Stimulated activated CD8-positive, alpha-beta memory T cell treated with anti-CD3 and anti-CD28 coated beads, Interleukin-7, amount 100 ng/mL, for 24 hours (primary cell): Measurements from ENCODE around the gene C20orf173.

Source experiments
- DNase-seq: peaks from one replicate; pipeline ENCODE4 v3.0.0-alpha.2; 2020; ENCODE audit warnings: low read depth

The C20orf173 gene

DNA sequence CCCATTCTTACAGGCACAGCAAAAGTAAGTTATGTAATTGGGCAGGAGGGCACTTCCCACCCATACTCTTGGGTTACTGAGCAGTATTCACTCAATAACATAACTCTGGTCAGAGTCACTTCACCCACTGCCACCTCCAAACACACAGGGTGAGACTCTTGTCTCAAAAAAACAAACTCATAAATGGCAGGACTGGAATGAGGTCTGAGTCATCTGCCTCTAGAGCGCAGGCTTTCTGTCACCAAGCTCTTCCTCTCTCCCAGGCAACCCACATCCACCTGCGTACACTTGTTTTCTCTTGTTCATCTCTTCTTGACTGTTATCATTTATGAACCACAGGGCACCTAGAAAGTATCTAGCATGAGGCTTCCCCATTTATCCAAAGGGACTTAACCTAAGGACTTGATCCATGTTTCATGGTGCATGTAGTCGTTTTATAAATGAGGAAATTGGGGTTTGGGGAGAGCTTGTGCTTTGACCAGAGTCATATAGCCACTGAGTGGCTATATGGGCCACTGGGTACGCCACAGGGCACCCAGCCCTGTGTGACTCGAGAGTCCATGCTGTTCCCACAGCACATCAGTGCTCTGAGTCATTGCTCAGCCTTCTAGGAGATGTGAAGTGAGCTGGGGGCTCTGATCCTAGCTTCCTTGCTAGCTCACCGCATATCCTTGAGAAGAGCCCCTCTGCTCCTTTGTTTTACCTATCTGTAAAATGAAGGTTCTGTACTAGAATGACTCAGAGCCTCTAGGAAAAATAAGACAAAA, 22.4 kb downstream of the C20orf173 start:
- no peak for DNase-seq

DNA sequence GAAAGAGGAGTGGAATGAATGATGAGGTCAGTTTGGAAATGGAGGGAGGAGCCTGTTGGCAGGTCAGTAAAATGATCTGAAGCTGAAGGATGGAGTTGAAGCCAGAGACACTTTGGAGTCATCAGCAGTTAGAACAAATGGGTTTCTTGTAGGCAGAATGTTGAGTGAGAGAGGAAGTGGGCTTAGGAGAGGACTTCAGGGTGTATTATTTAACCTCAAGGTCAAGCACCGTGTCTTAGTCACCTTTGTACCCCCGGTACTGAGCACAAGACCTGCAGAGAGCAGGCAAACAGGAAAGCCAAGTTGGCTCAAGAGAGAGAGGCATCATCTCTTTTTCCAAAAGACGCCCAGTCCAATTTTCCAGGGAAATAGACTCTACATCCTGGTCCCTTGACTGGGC, 23.3 kb downstream of the C20orf173 start:
- DNase-seq = no peak

DNA sequence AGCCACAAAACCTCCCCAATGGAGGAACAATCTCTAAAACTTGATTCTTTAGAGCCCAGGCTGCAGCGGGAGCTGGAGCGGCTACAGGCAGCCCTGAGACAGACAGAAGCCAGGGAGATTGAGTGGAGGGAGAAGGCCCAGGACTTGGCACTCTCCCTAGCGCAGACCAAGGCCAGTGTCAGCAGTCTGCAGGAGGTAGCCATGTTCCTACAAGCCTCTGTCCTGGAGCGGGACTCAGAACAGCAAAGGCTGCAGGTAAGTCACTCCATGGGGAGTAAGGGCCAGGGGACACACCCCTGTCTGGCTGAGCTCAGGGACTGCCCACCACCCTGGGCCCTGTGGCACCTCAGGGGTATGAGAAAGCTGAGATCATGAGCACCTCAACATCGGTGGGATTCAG, 24.7 kb downstream of the C20orf173 start:
- DNase-seq = no peak

DNA sequence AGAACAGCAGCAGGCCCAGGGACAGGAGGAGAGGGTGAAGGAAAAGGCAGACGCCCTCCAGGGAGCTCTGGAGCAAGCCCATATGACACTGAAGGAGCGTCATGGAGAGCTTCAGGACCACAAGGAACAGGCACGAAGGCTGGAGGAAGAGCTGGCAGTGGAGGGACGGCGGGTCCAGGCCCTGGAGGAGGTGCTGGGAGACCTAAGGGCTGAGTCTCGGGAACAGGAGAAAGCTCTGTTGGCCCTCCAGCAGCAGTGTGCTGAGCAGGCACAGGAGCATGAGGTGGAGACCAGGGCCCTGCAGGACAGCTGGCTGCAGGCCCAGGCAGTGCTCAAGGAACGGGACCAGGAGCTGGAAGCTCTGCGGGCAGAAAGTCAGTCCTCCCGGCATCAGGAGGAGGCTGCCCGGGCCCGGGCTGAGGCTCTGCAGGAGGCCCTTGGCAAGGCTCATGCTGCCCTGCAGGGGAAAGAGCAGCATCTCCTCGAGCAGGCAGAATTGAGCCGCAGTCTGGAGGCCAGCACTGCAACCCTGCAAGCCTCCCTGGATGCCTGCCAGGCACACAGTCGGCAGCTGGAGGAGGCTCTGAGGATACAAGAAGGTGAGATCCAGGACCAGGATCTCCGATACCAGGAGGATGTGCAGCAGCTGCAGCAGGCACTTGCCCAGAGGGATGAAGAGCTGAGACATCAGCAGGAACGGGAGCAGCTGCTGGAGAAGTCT, 25.5 kb downstream of the C20orf173 start:
- DNase-seq = no peak

DNA sequence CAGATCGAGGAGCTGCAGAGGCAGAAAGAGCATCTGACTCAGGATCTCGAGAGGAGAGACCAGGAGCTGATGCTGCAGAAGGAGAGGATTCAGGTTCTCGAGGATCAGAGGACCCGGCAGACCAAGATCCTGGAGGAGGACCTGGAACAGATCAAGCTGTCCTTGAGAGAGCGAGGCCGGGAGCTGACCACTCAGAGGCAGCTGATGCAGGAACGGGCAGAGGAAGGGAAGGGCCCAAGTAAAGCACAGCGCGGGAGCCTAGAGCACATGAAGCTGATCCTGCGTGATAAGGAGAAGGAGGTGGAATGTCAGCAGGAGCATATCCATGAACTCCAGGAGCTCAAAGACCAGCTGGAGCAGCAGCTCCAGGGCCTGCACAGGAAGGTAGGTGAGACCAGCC, 26.2 kb downstream of the C20orf173 start:
- DNase-seq = no peak

DNA sequence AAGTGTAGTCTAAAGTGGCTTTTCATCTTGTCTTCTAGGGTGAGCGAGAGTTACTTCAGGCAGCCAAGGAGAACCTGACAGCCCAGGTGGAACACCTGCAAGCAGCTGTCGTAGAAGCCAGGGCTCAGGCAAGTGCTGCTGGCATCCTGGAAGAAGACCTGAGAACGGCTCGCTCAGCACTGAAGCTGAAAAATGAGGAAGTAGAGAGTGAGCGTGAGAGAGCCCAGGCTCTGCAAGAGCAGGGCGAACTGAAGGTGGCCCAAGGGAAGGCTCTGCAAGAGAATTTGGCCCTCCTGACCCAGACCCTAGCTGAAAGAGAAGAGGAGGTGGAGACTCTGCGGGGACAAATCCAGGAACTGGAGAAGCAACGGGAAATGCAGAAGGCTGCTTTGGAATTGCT, 27.1 kb downstream of the C20orf173 start:
- DNase-seq = no peak

DNA sequence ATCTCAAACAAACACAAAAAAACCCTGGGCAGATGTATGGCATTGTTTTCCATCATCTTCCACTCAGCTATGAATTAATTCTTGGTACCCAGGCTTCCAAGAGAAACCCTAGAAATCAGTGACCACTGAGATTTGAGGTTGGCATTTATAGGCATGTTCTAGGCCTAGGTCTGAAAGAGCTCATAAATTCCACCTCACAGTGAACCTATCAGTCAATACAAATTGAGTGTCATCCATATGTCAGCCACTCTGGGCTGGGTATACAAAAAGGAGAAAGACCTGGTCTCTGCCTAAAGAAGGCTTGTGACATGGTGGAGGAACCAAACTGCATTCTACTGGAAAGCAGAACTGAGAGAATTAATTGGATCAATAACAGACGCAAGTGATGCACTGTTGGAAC, 30.2 kb downstream of the C20orf173 start:
- DNase-seq = no peak

DNA sequence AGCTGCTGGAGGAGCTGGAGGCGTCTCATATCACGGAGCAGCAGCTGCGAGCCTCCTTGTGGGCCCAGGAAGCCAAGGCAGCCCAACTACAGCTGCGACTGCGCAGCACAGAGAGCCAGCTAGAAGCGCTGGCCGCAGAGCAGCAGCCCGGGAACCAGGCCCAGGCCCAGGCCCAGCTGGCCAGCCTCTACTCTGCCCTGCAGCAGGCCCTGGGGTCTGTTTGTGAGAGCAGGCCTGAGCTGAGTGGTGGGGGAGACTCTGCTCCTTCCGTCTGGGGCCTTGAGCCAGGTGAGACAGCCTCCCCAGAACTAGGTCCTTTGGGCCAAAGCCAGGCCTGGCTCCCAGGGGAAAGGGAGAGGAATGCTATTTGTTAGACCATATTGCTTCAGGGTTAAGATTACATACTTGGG, 31.7 kb downstream of the C20orf173 start:
- DNase-seq = no peak

DNA sequence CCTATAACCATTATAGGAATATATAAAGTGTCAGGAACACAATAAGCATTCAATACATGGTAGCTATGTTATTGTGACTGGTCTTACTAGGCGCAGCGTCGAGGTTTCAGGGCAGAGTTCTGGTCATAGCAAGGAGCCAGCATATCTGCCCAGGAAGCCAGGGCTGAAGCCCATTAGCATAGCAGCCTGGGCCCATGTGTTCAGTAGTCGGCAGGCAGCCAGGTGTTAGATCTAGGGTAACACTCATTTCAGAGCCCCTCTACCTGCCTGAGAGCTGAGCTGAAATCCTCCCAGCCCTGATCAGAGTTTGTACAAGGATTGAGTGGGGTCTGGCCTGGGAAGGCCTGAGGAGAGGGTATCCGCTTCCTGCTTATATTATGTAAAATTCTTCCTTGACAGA, 32.1 kb downstream of the C20orf173 start:
- no peak for DNase-seq

DNA sequence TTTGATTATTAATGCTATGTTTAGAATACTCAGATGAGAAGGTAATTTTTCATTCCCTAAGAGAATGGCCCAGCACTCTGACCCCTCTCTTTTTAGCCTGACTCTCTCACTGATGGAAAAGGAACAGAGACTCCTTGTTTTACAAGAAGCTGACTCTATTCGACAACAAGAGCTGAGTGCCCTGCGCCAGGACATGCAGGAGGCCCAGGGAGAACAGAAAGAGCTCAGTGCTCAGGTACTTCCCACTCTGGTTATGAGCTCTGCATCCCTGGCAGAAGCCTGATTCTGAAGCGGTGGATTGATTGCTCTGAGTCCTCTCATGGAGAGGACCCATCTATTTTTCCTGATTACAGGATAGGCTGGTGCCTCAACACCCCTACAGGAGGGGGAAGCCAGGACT, 33.0 kb downstream of the C20orf173 start:
- no peak for DNase-seq

DNA sequence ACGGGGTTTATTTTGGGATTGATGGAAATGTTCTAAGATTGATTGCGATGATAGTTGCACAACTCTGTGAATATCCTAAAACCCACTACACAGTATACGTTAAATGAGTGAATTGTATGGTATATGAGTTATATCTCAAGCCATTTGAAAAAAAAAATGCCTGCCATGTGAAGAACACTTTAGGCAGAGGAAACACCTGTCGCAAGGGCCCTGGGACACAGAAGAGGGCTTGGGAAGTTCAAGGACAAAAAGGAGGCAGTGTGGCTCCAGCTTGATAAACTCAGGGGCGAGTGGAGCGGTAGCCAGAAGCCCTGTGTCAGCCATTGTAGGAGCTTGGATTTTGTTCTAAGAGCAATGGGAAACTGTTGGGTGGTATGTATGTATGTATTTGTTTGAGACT, 37.1 kb downstream of the C20orf173 start:
- DNase-seq = no peak

DNA sequence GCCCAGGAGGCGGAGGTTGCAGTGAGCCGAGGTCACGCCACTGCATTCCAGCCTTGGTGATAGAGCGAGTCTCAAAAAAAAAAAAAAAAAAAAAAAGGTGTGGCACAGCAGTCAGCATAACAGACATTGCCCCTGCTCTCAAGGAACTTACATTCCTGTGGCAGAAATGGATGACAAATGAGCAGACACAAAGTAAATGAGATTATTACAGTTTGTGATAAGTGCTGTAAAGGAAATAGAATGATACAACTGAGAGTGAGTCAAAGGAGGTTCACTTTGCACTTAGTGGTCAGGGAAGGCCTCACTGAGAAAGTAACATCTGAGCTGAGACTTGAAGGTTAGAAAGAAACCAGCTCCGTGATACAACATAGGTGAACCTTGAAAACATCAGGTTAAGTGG, 37.6 kb downstream of the C20orf173 start:
- DNase-seq = no peak

DNA sequence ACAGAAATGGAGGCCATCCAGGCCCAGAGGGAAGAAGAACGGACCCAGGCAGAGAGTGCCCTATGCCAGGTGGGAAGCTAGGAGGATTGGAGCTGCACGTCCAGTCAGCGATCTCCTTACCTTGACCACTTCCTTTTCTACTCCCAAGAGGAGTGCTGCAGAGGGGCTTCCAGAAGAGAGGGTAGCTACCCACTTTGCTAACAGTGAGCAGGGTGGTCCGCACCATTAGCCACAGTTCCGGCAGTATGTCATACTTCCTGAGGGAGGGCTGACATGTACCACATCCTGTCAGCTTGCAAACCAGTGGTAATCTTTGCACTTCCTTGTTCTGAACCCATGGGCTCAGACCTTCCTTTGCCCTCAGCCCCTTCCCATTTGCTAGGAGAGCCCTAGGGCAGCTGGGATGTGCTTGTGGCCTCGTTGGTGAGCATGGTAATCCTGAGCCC, 38.7 kb downstream of the C20orf173 start:
- peak; percentile 38 for DNase-seq

DNA sequence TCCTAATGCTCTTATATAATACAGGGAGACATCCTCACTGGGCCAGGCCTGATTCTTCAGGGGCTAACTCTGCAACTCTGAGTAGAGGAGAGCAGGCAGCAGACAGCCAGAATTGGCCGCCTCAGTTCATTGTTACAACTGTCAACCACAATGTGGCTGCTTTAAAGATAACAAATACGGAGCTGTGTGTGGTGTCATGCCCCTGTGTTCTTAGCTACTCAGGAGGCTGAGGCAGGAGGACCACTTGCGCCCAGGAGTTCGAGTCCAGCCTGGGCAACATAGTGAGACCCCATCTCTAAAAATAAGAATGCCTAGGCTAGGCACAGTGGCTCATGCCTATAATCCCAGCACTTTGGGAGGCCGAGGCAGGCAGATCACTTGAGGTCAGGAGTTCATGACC, 39.7 kb downstream of the C20orf173 start:
- no peak for DNase-seq

DNA sequence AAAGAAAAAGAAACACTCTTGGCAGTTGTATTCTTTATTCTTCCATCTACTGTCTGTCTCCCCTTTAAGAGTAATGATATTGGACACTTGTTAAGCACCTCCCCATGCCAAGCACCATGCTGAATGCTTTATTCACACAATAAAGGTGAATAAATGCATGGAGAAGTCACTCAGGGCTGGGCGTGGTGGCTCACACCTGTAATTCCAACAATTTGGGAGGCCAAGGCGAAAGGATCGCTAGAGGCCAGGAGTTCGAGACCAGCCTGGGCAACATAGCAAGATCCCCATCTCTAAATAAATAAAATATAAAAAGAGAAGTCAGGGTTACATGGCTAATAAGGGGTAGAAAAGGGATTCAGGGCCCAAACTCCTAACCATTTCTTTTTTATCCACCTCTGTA, 42.0 kb downstream of the C20orf173 start:
- DNase-seq = no peak

DNA sequence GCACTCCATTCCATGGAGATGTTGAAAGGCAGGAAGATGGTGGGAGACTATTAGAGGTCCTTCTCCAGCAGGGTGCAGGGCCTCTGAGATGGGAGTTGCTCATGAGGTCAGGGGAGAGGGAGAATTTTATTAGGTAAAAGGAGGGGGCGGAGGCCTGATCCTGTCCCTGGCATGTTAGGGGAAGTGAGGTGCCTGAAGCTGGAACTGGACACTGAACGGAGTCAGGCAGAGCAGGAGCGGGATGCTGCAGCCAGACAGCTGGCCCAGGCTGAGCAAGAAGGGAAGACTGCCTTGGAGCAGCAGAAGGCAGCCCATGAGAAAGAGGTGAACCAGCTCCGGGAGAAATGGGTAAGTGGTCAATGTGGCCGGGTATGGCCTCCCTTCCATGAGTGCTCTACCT, 49.7 kb downstream of the C20orf173 start:
- no peak for DNase-seq

DNA sequence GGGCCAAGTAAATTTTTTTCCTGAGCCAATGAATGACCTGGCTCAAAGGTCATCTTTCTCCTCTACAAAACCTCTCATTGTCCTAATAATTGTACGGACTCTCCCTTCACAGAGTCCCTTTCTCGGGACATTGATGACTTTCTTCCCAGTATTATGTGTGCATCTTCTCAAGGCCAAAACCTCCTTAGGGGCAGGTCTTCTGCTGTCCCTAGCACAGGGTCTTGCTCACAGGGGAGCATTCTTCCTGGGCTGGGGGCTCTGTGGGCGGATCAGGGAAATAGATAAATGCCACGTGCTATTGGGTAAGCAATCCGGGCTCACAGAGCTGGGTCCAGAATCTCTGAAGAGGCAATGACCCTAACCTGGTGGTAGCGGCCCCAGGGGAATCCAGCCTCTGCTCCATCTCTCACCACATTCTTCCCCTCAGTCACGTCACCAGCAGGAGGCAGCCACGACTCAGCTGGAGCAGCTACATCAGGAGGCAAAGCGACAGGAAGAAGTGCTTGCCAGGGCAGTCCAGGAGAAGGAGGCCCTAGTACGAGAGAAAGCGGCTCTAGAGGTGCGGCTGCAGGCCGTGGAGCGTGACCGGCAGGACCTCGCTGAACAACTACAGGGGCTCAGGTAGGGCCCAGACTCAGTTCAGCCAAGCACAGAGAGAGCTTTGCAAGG, 50.5 kb downstream of the C20orf173 start:
- DNase-seq = no peak
